Anterior cingulate cortex (tissue), 58 donors: ENCODE measurements around the gene PODNL1.

Experiments used
- DNase-seq, 58 donors: peaks; one replicate each; lab custom pipeline; 2025; lab: John Stamatoyannopoulos, UW

The PODNL1 gene

DNA sequence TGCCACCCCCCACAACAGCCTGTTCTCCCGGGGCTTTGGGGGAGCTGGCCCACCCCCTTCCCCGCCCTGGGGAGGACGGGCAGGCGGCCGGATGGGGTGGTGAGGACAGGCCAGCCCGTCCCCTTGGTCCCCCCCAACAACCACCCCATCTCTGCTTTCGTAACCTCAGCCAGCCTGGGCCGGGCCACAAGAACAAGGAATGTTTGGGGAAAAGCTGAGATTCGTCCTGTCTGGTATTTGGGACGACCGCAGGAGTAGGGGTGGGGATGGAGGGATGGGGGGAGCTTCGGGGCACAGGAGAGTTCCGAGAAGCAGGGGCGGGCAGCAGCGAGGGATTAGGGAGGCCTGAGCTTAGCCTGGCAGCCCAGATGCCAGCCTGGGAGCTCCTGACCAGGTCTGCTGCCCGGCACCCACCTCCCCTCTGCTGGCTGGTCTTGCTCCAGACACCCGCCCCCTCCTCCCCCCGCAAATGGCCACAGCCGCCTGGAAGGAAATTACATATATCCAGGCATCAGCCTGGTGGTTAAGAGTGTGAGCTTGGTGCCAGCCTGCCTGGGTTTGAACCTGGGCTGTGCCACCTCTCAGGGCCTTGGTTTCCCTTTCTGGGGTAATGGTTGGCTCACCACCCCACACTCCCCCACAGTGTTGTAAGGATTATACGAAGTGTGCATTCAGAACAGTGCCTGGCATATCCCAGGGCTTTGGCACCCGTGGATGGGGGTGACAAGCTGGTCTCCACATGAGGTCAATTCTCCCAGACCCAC, at the start of gene PODNL1:
Gene PODNL1 (minus strand): TSS at position 117 of the 764 bp plus-strand sequence. CDS start 236 bp downstream, outside the sequence.
- DNase-seq = peak in 3 of 58 donors; percentile 4 to 31 (median 16)

- peak in 41 of 58 donors; percentile 7 to 74 (median 32) for DNase-seq
Measured at GRCh38 chr19:13987101-13987890, 49.1 kb upstream of the PODNL1 start.

GRCh38 chr19:13986348-13986904, 48.2 kb upstream of the PODNL1 start:
- DNase-seq = peak in 53 of 58 donors; percentile 6 to 74 (median 47)

DNA sequence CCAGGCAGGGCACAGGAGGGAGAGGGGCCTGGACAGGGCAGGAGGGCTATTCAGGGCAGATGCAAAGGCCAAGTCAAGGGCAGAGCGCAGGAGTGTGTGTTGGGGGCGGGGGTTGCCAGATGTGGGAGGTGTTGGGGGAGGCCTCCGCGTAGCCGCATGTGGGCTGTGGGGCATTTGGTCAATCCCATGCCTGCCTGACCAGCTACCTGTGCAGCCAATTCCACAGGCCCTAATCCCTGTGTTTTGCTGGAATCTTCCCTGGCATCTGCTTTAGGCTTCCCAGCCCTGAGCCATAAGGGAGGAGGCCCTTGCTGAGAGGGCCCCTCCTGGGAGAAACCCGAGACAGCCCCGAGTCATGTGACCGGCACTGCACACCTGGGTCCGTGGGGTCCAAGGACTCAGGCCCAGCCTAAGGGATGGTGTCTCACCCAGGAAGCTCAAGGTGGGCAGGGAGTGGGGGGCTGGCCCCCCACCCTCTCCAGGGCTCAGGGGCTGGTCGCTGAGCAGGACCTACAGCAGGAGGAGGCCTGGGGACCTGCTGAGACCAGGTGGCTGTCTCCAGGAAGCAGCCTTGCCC, 47.6 kb upstream of the PODNL1 start:
- DNase-seq = no peak

GRCh38 chr19:13984875-13985741, 46.9 kb upstream of the PODNL1 start:
- DNase-seq = no peak

- DNase-seq = no peak
Measured at GRCh38 chr19:13984186-13984585, 46.0 kb upstream of the PODNL1 start.

- no peak for DNase-seq
Measured at GRCh38 chr19:13983213-13983889, 45.1 kb upstream of the PODNL1 start.

DNA sequence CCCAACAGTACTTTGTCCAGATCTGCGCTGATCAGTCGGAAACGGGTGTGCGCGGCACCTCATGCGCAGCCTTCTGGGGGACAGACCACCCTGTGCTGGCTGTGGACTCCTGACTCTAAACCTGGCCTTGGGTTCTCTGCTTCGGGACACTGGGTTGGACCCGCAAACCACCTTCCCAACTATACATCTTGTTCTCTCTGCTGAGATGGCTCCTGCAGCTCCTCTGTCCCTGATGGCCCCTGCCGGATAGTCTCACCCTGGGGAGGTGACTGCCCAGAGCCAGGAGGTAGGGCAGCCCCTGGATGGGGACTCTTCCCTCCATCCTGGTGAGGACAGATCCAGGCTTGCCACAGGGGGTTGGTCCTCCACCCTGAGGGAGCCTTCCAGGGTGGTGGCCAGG, 44.6 kb upstream of the PODNL1 start:
- no peak for DNase-seq

GRCh38 chr19:13981988-13982501, 43.8 kb upstream of the PODNL1 start:
- no peak for DNase-seq

- DNase-seq = no peak
Measured at GRCh38 chr19:13981467-13981866, 43.2 kb upstream of the PODNL1 start.

- DNase-seq = no peak
Measured at GRCh38 chr19:13981021-13981420, 42.8 kb upstream of the PODNL1 start.

DNA sequence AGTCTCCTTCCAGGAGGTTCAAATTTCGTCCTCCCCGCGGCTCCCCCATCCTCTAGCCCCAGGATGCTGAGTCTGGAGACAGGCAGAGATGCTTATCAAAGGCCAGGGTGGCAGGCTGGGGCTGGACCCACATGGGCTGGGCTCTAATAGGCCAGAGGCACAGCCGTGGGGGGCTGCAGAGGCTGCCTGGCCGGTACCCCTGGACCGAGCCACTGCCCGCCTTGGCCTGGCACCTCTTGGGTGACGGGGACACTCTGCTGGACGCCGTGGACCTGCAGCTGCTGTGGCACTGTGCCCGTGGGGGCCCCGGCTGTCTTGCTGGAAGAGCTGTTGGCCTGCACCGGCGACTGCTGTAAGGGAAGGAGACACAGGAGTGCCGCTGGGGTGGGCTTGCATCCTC, 42.1 kb upstream of the PODNL1 start:
- no peak for DNase-seq

- DNase-seq = no peak
Measured at GRCh38 chr19:13979686-13980085, 41.5 kb upstream of the PODNL1 start.

DNA sequence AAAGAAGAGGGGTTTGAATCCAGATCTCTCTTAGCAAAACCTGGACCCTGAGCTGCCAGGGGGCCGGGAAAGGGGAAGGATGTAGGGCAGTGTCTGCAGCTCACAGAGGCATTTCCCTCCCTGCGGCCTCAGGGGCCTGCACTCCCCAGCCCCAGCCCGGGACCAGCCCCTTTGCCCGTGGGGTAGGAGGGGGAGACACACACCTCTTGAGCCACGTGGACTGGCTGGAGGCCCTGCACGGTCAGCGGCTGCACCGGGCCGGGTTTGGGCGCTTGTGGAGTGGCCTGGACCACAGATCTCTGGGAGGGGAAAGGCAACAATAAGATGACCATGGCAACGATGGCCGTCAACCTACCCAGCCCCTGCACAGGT, 41.0 kb upstream of the PODNL1 start:
- peak in 1 of 58 donors; percentile 14 for DNase-seq

DNA sequence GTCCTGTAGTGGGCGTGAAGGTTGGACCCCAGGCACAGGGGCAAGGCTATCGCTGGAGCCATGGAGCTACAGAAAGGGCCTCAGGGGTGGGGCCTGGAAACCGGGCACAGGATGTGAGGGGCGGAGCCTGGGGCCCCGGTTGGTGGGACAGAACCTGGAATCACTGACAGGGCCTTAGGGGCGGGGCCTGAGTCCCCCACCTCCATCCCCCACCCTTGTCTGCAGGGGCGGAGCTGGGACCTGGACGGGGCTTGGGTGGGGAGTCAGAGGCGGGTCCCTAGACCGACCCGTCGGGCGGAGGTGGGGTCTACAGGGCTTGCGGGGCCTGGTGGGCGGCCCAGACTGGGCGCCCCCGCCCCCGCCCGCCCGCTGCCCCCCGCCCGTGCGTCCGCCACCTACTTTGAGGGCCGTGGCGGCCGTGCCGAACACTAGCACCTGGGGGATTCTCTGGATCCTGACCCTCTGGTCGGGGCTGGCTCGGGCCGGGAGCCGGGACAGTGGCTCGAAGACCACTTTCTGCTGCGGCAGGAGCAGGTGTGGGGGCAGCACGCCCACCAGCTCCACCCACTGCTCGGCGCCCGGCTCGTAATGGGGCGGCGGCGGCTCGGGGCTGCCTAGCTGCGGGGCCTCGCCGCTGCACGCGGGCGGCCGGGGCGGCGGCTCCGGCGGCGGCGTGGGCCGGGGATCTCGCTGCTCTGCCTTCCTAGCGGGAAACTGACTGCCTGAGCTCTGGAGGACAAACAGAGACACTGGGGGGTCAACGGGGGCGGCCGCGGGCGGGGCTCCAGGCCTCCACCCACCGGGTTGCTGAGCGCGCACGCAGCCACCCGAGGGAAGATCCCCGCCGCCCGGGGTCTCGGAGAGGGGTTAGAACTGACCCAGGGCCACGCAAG, 40.4 kb upstream of the PODNL1 start:
- peak in 37 of 58 donors; percentile 10 to 60 (median 31) for DNase-seq

DNA sequence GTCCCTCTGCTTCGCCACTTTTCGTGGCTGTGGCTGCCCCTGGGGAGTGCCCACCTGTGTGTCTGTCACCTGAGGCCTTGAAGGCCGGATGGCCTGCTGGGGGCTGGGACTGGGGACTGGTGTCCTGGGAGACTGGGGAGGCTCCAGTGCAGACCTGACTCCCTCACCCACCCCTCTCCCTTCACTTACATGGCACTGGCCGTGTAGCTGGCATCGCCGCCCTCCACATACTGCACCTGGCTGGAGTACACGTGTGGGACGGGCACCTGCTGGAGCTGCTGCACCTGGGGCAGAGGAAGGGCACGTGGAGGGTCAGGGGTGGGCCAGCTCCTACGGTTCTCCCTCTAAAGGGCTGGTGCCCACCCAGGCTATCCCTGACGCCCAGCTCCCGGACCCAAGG, 39.6 kb upstream of the PODNL1 start:
- DNase-seq = no peak

DNA sequence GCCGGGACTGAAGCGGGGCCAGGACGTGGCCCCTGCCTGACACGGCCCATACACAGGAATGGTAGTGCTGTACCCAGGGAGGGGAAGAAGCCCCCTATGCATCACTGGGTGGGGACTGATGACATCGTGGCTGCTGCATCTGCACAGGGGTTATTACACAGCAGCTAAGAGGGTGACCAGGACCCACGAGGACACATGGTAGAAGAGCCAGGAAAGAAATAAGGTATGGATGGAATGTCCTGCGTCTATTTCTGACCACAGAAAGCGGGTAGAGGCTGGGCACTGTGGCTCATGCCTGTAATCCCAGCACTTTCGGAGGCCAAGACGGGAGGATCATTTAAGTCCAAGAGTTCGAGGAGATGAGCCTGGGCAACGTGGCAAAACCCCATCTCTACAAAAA, 38.2 kb upstream of the PODNL1 start:
- no peak for DNase-seq

DNA sequence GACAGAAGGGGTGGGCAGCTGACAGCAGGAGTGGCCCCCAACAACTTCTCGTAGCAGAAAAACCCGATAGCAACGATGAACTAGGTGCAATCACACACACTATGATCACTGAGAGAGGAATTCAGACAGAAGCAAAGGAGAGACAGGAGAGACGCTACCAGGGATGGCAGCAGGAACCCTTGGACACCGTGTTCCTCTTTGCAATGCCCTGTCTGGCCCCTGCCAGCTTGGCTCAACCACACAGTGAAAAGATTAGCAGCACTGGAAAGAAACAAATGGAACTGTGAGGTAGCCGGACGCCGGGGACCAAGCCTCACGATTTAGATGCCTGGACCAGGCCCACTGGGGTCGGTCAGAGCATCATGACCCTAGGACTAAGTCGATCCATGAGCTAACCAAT, 37.7 kb upstream of the PODNL1 start:
- no peak for DNase-seq
